HepG2 (cell line): ENCODE results near the gene SSR2. TPM values are rescaled to one million over a fixed set of nuclear protein-coding genes. Genes with fewer than 3 reads are reported as not detected.

ENCODE experiments used
- ATF5 ChIP-seq: sonication (generic); formaldehyde crosslinking; IDR thresholded peaks from 2 replicates; pipeline ENCODE4 v1.4.0; 2020; ENCODE audit warnings: mild to moderate bottlenecking, low read depth, missing genetic modification reagents
- FOXO1 ChIP-seq: sonication (generic); formaldehyde crosslinking; IDR thresholded peaks from 2 replicates; pipeline ENCODE4 v1.4.0; 2020; ENCODE audit warnings: missing genetic modification reagents
- HES4 ChIP-seq: sonication (generic); formaldehyde crosslinking; IDR thresholded peaks from 2 replicates; pipeline ENCODE4 v1.9.0; 2021; ENCODE audit warnings: mild to moderate bottlenecking, missing genetic modification reagents, borderline replicate concordance
- HHEX ChIP-seq: IDR thresholded peaks from 2 replicates; pipeline ENCODE4 v1.6.1; 2016; ENCODE audit warnings: control low read depth
- HMGXB4 ChIP-seq, 2 experiments: sonication (generic) in 1 of 2; formaldehyde crosslinking in 1 of 2; IDR thresholded peaks; 2 replicates each; pipeline versions ENCODE4 v1.4.0 to v1.6.1; 2018 to 2020; ENCODE audit warnings: missing genetic modification reagents in 2 of 2, borderline replicate concordance in 1 of 2, low read depth in 1 of 2, mild to moderate bottlenecking in 1 of 2, missing biosample characterization in 1 of 2
- KLF11 ChIP-seq: IDR thresholded peaks from 2 replicates; pipeline ENCODE4 v1.6.1; 2016; ENCODE audit warnings: missing compliant biosample characterization
- MLXIP ChIP-seq: sonication (generic); formaldehyde crosslinking; IDR thresholded peaks from 2 replicates; pipeline ENCODE4 v1.9.0; 2021; ENCODE audit warnings: missing genetic modification reagents, borderline replicate concordance
- MTF1 ChIP-seq: sonication (generic); formaldehyde crosslinking; IDR thresholded peaks from 2 replicates; pipeline ENCODE4 v1.5.0; 2020; ENCODE audit warnings: missing genetic modification reagents
- NRL ChIP-seq: sonication (generic); formaldehyde crosslinking; IDR thresholded peaks from 2 replicates; pipeline ENCODE4 v1.5.0; 2020; ENCODE audit warnings: missing genetic modification reagents, mild to moderate bottlenecking, moderate library complexity, borderline replicate concordance
- RBM39 ChIP-seq: fragments of 200-400 bp; formaldehyde crosslinking; IDR thresholded peaks from one replicate; pipeline ENCODE4 v1.6.1; 2018; ENCODE audit warnings: antibody characterized with exemption, mild to moderate bottlenecking, low read depth, low read length; ENCODE audit not compliant: poor library complexity, severe bottlenecking
- RFXANK ChIP-seq: IDR thresholded peaks from 2 replicates; pipeline ENCODE4 v1.6.1; 2016
- ZBTB46 ChIP-seq: sonication (generic); formaldehyde crosslinking; IDR thresholded peaks from 2 replicates; pipeline ENCODE4 v1.4.0; 2020; ENCODE audit warnings: mild to moderate bottlenecking, missing genetic modification reagents, borderline replicate concordance
- ZNF281 ChIP-seq: sonication (generic); formaldehyde crosslinking; IDR thresholded peaks from 2 replicates; pipeline ENCODE4 v1.4.0; 2020; ENCODE audit warnings: missing genetic modification reagents, borderline replicate concordance
- ZNF558 ChIP-seq: sonication (generic); formaldehyde crosslinking; IDR thresholded peaks from 2 replicates; pipeline ENCODE4 v1.9.0; 2022; ENCODE audit warnings: mild to moderate bottlenecking, missing genetic modification reagents, borderline replicate concordance
- polyA plus RNA-seq, 8 experiments: library from polyadenylated mRNA; depleted of rRNA in 3 of 8; stranded (reverse) in 7 of 8; unstranded in 1 of 8; fragments of >200 nt; fragmentation: Illumina TruSeq in 4 of 8; extraction: Trizol in 4 of 8; gene quantifications; 2 replicates each; pipeline versions ENCODE4 v1.2.1 to v1.2.3, GENCODE V29; 2011 to 2016; ENCODE audit warnings: low read depth in 4 of 8, missing spikeins in 1 of 8, mixed read lengths in 1 of 8; ENCODE audit not compliant: insufficient read depth in 1 of 8
- total RNA-seq, 5 experiments: library from RNA; depleted of rRNA; stranded (reverse); fragments of >200 nt; fragmentation: Illumina TruSeq; extraction: Trizol; gene quantifications; 2 replicates each; pipeline ENCODE4 v1.2.3, GENCODE V29; 2016; ENCODE audit warnings: low read depth in 1 of 5

The SSR2 gene
- total and polyA plus RNA-seq, 2 of the 13 experiments (the other 11 are each of a cell fraction or from before 2014, with no cell fraction given): 284 to 461 TPM

- no peak for TF ChIP-seq ATF5
- TF ChIP-seq ZNF558 (CRISPR knock-in tag): 0 out of 2 replicates have a peak, but pooled peaks have one; percentile 8
- no peak; the same call in 1 of the 2 replicates for TF ChIP-seq ZNF281 (CRISPR knock-in tag)
- peak; percentile 87 for TF ChIP-seq MTF1 (CRISPR knock-in tag)
- TF ChIP-seq RBM39: peak; percentile 71
- no peak for TF ChIP-seq HES4 (CRISPR knock-in tag)
- peak; percentile 82; the same call in 1 of the 2 replicates for TF ChIP-seq ZBTB46
- no peak for TF ChIP-seq MLXIP (CRISPR knock-in tag)
- TF ChIP-seq KLF11: peak; percentile 44; the same call in 1 of the 2 replicates
- TF ChIP-seq FOXO1: no peak
- TF ChIP-seq HMGXB4 (CRISPR knock-in tag; IDR thresholded peaks at IDR 0.05; ENCODE audit: borderline replicate concordance in 1 of 2, low read depth in 1 of 2): peak; percentile 64 to 71; a peak in 2 of 4 replicates
- peak; percentile 48; the same call in 1 of the 2 replicates for TF ChIP-seq HHEX (CRISPR knock-in tag)
- peak; percentile 96 for TF ChIP-seq NRL (CRISPR knock-in tag)
- TF ChIP-seq RFXANK (CRISPR knock-in tag): no peak
Observed at GRCh38 chr1:156054500-156055280, 33.9 kb upstream of the SSR2 start, which contains the start of gene LAMTOR2 (continued).
